ENCODE results near the gene RAPGEF5. TPM values are rescaled to one million over a fixed set of nuclear protein-coding genes. Genes with fewer than 3 reads are reported as not detected.

The RAPGEF5 gene
- total RNA-seq, 2 experiments from 2014 or later = 0.21 to 0.40 TPM

DNA sequence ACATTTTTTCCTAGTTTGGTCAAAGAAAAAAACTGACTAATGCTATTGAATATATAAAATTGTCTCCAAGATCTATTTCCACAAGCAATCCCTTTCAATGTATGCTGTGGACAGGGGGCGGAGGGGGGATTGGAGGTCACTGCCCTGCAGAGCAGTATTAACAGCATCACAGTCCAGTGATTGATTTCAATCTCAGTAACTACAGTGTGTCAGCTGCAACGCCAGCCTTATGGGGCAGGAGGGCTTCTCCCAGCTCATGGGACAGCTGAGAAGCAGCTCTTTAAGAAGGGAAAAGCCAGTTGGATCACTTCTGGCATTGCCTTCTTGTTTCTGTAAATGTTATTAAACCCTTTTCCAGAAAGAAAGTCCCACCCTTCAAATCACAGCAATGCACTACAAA is 65.0 kb downstream of the RAPGEF5 start:
- Mint-ChIP-seq H3K4me3 (no peak overlapping the region), H3K27ac (no peak overlapping the region), H3K9me3 (no peaks in the 10 kb centered on the region), H3K27me3 (ENCODE audit: low read depth) (peaks cover 13% of the 10 kb centered on the region), H3K4me1 (ENCODE audit: low read depth) (no peaks in the 10 kb centered on the region), H3K36me3 (ENCODE audit: low read depth) (no peaks in the 10 kb centered on the region)
- CTCF ChIA-PET = interaction anchor here (1.1 kb wide), 1 partner anchor 10 kb away, joined by 3 read pairs; no protein-coding TSS in a partner anchor
- intact Hi-C loops (cut with micrococcal nuclease) = loop anchor here (10.0 kb wide), 1 partner anchor 193 kb away; no protein-coding TSS in a partner anchor
- no peak for DNase-seq

DNA sequence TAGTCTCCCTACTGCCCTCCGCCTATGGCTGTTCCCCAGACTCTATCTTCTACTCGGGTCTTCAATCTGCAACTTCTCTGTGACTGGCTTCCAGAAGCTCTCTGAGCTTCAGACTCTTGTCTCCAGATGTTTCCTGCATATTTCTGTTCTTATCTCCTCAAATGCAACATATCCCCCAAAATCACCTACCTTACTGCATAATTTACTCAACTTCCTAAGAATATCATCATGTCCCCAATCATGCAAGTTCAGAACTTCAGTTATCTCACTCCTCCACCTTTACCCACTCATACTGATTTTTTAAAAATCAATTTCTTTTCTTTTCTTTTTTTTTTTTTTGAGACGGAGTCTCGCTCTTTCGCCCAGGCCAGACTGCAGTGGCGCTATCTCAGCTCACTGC is 68.8 kb downstream of the RAPGEF5 start:
- no peak overlapping the region for H3K27ac Mint-ChIP-seq
- no peak for DNase-seq
- CTCF ChIA-PET = no interaction called here
- no peaks in the 10 kb centered on the region for H3K9me3 Mint-ChIP-seq
- H3K36me3 Mint-ChIP-seq (ENCODE audit: low read depth) = no peaks in the 10 kb centered on the region
- H3K4me3 Mint-ChIP-seq = no peak overlapping the region
- no peaks in the 10 kb centered on the region for H3K4me1 Mint-ChIP-seq (ENCODE audit: low read depth)
- peaks cover 15% of the 10 kb centered on the region for H3K27me3 Mint-ChIP-seq (ENCODE audit: low read depth)
- intact Hi-C loops (cut with micrococcal nuclease) = no loop called here

DNA sequence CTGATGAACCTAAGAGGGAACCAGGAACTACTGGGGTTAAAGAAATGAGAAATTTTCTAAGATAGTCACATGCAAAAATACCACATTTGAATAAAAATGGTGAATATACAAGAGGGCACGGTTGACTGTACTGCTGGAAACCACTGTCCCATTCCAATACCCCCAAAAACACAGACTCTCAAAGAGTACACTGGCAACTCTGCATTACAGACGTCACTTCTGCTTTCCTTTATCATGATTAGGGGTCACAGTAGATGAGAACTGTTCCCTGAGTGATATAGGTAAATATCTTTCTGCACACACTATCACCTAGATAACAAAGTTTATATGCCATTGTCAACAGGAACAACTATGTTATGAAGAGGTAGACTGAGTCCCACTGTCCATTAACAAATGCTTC is 69.5 kb downstream of the RAPGEF5 start:
- CTCF ChIA-PET = no interaction called here
- Mint-ChIP-seq H3K9me3 (no peaks in the 10 kb centered on the region), H3K36me3 (ENCODE audit: low read depth) (no peaks in the 10 kb centered on the region), H3K27me3 (ENCODE audit: low read depth) (peaks cover 15% of the 10 kb centered on the region), H3K4me1 (ENCODE audit: low read depth) (no peaks in the 10 kb centered on the region), H3K27ac (no peak overlapping the region), H3K4me3 (no peak overlapping the region)
- intact Hi-C loops (cut with micrococcal nuclease) = no loop called here
- DNase-seq = no peak

DNA sequence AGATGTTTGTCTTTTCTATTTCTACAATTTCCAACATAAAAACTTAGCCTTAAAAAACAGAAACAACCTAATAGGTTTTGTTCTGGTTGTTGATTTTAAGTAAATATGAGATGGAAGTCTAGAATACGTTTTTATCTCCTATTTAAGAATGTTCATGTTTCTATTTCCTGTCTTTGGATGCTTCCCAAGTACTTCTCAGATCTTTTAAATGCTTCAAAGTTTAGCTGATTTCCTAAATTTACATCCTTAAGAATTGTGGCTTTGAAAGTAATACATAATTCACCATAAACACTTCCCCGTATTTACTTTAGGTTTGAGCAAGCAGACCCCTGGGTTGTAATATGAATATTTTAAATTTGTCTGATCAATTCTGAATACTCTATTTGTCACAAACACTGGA is 70.5 kb downstream of the RAPGEF5 start:
- CTCF ChIA-PET = no interaction called here
- no peak for DNase-seq
- no peaks in the 10 kb centered on the region for H3K9me3 Mint-ChIP-seq
- no peak overlapping the region for H3K4me3 Mint-ChIP-seq
- H3K36me3 Mint-ChIP-seq (ENCODE audit: low read depth) = no peaks in the 10 kb centered on the region
- no peaks in the 10 kb centered on the region for H3K4me1 Mint-ChIP-seq (ENCODE audit: low read depth)
- H3K27ac Mint-ChIP-seq = no peak overlapping the region
- H3K27me3 Mint-ChIP-seq (ENCODE audit: low read depth) = peaks cover 15% of the 10 kb centered on the region
- intact Hi-C loops (cut with micrococcal nuclease) = no loop called here

DNA sequence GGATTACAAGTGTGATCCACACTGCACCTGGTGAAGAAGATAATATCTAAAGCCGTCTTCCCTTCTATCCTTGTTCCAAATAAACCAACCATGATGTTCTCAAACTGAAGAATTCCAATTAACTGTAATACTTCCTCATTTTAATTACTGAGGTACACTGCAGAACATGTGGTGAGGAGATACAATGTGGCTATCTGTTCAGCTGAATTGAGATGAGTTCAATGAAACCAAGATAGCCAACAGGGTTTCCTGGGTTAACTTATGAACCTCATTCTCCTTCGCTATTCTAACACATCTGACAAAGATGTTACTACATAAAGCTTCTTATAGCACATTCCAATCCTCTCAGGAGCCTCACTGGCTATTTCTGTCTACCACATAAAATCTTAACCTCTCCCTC is 75.5 kb downstream of the RAPGEF5 start:
- Mint-ChIP-seq H3K27ac (no peak overlapping the region), H3K9me3 (no peaks in the 10 kb centered on the region), H3K36me3 (ENCODE audit: low read depth) (no peaks in the 10 kb centered on the region), H3K27me3 (ENCODE audit: low read depth) (peaks cover 7% of the 10 kb centered on the region), H3K4me1 (ENCODE audit: low read depth) (no peaks in the 10 kb centered on the region), H3K4me3 (no peak overlapping the region)
- intact Hi-C loops (cut with micrococcal nuclease) = no loop called here
- no peak for DNase-seq
- CTCF ChIA-PET = no interaction called here

DNA sequence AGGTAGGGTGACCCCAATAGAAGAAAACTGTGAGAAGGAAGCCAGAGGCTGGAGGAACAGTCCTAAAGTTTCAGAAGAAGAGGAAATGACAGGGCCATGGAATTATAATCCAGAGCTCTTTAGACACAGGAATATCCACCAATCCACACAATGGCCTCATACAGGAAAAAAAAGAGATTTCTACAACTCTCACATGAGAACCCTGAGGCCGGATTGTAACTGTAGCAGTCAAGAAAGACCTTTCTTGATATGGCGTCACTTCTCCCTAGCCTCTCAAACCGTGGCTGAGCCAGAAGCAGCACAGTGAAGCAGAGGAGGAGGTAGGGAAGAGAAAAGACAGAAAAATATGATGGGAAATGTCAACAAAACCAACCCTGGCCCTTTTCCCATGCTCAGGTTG is 76.9 kb downstream of the RAPGEF5 start:
- no peak for DNase-seq
- Mint-ChIP-seq H3K4me1 (ENCODE audit: low read depth) (no peaks in the 10 kb centered on the region), H3K27ac (no peak overlapping the region), H3K4me3 (no peak overlapping the region), H3K36me3 (ENCODE audit: low read depth) (no peaks in the 10 kb centered on the region), H3K27me3 (ENCODE audit: low read depth) (peaks cover 7% of the 10 kb centered on the region), H3K9me3 (no peaks in the 10 kb centered on the region)
- CTCF ChIA-PET = no interaction called here
- intact Hi-C loops (cut with micrococcal nuclease) = no loop called here

DNA sequence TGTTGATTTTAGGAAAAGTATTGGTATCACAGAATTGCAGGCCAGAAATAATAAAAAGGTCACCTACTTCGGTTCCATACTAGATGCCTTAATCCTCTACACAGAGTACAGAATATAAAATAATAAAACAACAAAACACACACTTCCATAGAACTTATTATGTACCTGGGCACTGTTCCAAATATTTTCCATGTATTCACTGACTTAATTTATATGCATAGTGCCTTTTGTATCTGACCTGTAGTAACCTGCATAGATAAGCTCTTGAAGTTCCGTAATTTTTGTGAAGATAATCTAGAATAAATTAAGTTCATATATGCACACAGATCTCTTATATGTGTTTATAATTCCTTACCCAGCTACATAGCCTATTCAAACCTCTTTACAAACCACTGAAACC is 78.3 kb downstream of the RAPGEF5 start:
- Mint-ChIP-seq H3K36me3 (ENCODE audit: low read depth) (no peaks in the 10 kb centered on the region), H3K27me3 (ENCODE audit: low read depth) (peaks cover 5% of the 10 kb centered on the region), H3K4me3 (no peak overlapping the region), H3K4me1 (ENCODE audit: low read depth) (no peaks in the 10 kb centered on the region), H3K9me3 (no peaks in the 10 kb centered on the region), H3K27ac (no peak overlapping the region)
- no peak for DNase-seq
- CTCF ChIA-PET = interaction anchor here (0.6 kb wide), 1 partner anchor 166 kb away, joined by 3 read pairs; no protein-coding TSS in a partner anchor
- intact Hi-C loops (cut with micrococcal nuclease) = no loop called here

DNA sequence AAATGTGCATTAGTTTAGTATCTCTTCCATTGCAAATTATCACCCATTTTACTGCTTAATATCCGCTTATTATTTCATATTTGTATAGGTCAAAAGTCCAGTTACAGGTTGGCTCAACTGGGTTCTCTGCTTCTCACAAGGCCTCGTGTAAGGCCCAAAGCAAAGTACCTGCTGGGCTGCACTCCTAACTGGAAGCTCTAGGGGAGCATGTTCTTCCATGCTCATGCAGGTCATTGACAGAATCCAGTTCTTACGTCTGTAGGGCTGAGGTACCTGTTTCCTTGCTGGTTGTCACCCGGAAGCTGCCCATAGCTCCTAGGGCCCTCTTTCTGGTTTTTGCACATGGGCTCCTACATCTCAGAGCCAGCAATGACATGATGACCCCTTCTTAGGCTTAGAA is 79.6 kb downstream of the RAPGEF5 start:
- Mint-ChIP-seq H3K36me3 (ENCODE audit: low read depth) (no peaks in the 10 kb centered on the region), H3K9me3 (no peaks in the 10 kb centered on the region), H3K4me3 (no peak overlapping the region), H3K27ac (no peak overlapping the region), H3K4me1 (ENCODE audit: low read depth) (no peaks in the 10 kb centered on the region), H3K27me3 (ENCODE audit: low read depth) (peaks cover 5% of the 10 kb centered on the region)
- CTCF ChIA-PET = no interaction called here
- no peak for DNase-seq
- intact Hi-C loops (cut with micrococcal nuclease) = no loop called here

DNA sequence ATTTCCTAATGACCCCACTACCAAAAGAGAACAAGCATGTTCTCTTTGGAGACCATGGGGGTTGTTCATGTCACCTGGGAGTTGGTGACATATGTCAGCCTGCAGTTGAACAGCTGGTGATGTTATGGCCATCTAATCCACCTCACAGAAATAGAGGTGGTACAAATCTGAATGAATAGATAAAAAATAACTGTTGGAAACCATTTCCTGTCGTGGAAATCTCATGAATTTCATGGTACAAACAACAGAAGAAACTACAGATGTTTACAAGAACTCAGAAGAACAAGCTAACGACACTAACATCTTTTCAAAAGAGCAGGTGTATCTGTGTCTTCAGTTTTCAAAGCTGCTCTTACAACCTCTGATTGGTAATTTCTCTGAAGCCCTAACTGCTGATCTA is 81.3 kb downstream of the RAPGEF5 start:
- Mint-ChIP-seq H3K4me1 (ENCODE audit: low read depth) (no peaks in the 10 kb centered on the region), H3K36me3 (ENCODE audit: low read depth) (no peaks in the 10 kb centered on the region), H3K27me3 (ENCODE audit: low read depth) (peaks cover 5% of the 10 kb centered on the region), H3K9me3 (no peaks in the 10 kb centered on the region), H3K27ac (no peak overlapping the region), H3K4me3 (no peak overlapping the region)
- intact Hi-C loops (cut with micrococcal nuclease) = no loop called here
- no peak for DNase-seq
- CTCF ChIA-PET = interaction anchor here (0.6 kb wide), 1 partner anchor 100 kb away, joined by 3 read pairs; no protein-coding TSS in a partner anchor

DNA sequence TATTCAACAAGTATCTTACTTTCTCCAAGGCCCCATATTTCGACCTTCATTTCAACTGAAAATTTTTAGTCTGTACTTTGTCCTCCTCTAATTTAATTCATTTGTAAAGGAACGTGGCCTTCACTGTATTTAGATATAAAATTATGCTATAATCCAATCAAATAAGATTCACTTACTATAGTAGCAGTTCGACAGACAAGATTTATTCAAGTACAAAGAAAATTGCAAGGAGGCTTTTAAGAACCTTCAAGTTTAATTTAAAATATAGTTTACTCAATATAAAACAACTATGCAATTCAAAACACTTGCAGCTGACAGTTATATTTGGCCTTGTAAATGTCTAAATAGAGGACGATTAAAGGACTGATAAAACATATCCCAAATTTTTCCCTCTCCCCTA is 85.6 kb downstream of the RAPGEF5 start:
- Mint-ChIP-seq H3K27me3 (ENCODE audit: low read depth) (peaks cover under 1% of the 10 kb centered on the region), H3K4me3 (no peak overlapping the region), H3K36me3 (ENCODE audit: low read depth) (no peaks in the 10 kb centered on the region), H3K27ac (no peak overlapping the region), H3K4me1 (ENCODE audit: low read depth) (peaks cover 14% of the 10 kb centered on the region), H3K9me3 (no peaks in the 10 kb centered on the region)
- CTCF ChIA-PET = interaction anchor here (0.7 kb wide), 1 partner anchor 1181 kb away, joined by 3 read pairs; no protein-coding TSS in a partner anchor
- DNase-seq = no peak
- intact Hi-C loops (cut with micrococcal nuclease) = no loop called here

DNA sequence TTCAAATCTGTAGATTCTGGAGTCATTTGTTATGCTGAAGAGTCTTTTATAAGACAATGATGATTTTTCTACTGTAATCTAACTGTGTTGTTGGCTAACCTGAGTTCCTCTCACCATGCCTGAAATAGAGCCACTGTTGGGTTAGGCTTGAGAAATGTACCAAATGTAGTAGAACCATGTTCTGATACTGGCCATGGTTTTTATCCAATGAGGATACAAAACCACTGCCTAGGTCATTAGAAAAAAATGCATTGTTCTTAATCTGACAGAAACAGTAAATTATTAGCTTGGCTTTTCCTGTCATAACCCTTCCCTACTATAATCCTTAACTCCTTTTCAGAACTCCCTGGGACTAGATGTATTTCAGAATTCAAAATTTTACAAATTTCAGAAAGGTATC is 86.6 kb downstream of the RAPGEF5 start:
- intact Hi-C loops (cut with micrococcal nuclease) = no loop called here
- Mint-ChIP-seq H3K36me3 (ENCODE audit: low read depth) (no peaks in the 10 kb centered on the region), H3K27me3 (ENCODE audit: low read depth) (peaks cover 4% of the 10 kb centered on the region), H3K4me3 (no peak overlapping the region), H3K27ac (no peak overlapping the region), H3K4me1 (ENCODE audit: low read depth) (peaks cover 14% of the 10 kb centered on the region), H3K9me3 (no peaks in the 10 kb centered on the region)
- CTCF ChIA-PET = interaction anchor here (0.6 kb wide), 1 partner anchor 13 kb away, joined by 3 read pairs; no protein-coding TSS in a partner anchor
- no peak for DNase-seq

DNA sequence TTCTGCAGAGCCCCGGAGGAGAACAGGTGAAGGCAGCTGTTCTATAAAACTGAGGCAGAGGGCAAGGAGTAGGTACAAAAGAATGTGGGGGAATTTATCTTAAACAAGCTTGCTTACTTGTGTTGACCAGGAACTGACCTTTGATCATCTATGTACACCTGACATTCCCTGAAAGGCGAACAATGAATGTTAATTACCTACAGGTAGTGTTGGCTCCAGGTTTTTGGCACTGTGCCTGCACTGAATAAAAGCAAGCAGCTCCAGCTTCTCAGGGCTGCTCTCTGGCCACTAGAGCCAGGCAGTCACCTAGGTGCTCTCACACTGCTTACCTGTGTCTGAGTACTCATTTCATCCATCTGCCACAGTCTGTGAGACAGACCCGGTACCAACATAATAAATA is 87.0 kb downstream of the RAPGEF5 start:
- intact Hi-C loops (cut with micrococcal nuclease) = no loop called here
- CTCF ChIA-PET = no interaction called here
- no peak overlapping the region for H3K4me3 Mint-ChIP-seq
- H3K27ac Mint-ChIP-seq = no peak overlapping the region
- H3K4me1 Mint-ChIP-seq (ENCODE audit: low read depth) = peaks cover 14% of the 10 kb centered on the region
- no peak for DNase-seq
- H3K36me3 Mint-ChIP-seq (ENCODE audit: low read depth) = no peaks in the 10 kb centered on the region
- H3K9me3 Mint-ChIP-seq = no peaks in the 10 kb centered on the region
- H3K27me3 Mint-ChIP-seq (ENCODE audit: low read depth) = peaks cover 6% of the 10 kb centered on the region

DNA sequence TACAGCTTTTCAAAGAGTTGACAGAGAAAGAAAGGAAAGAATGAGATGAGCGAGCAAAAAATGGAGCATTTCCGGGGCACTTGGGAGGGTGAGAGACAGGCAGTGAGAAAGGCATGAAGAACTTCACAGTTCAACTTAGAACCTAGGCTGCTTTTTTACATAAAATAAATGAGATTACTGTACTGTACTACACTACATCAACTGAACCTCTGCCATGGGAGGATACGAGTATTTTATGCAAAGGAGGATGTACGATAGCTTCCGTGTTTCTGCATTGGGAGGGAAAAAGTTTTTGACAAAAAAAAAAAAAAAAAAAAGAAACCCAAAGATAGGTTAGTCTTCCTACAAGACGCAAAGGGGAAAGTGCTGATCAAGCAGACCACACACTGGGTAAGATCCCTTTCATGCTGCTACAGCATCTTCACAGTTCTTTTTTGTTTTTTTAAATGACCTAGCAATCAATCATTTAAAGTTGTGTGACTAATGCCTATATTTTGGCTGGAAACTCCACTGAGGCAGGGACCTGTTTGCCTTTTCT is 88.0 kb downstream of the RAPGEF5 start:
- CTCF ChIA-PET = no interaction called here
- Mint-ChIP-seq H3K36me3 (ENCODE audit: low read depth) (no peaks in the 10 kb centered on the region), H3K9me3 (no peaks in the 10 kb centered on the region), H3K4me1 (ENCODE audit: low read depth) (peaks cover 14% of the 10 kb centered on the region), H3K4me3 (peak overlapping the region; percentile 9), H3K27me3 (ENCODE audit: low read depth) (peaks cover 6% of the 10 kb centered on the region), H3K27ac (no peak overlapping the region)
- intact Hi-C loops (cut with micrococcal nuclease) = no loop called here
- no peak for DNase-seq
